GM12878 (cell line): Measurements from ENCODE around the gene HLA-A. TPM values are rescaled to one million over a fixed set of nuclear protein-coding genes. Genes with fewer than 3 reads are reported as not detected.

Source experiments
- ATAC-seq: fragments of 200-7000 bp; cut with Tn5 transposase; 3 replicates; pipeline ENCODE4 v1.9.1; 2020; ENCODE audit warnings: mild to moderate bottlenecking, moderate library complexity
- BruUV-seq: library from RNA; stranded (reverse); fragments of 400-500 nt; replicated peaks from 2 replicates; lab custom pipeline; 2021; lab: Mats Ljungman, UMichigan
- CTCF ChIA-PET: fragments of 300-600 bp; sonication (Branson Sonifier 250); formaldehyde crosslinking; extraction: SDS; loops from one replicate; lab custom pipeline; 2021; ENCODE audit warnings: inconsistent platforms; lab: Yijun Ruan, JAX
- POLR2A ChIA-PET: fragments of 350-600 bp; formaldehyde crosslinking; extraction: SDS; loops from one replicate; lab custom pipeline; 2021; ENCODE audit warnings: inconsistent platforms; lab: Charles Lee
- RAD21 ChIA-PET: fragments of 300-600 bp; sonication (Branson Sonifier 250); formaldehyde crosslinking; loops from one replicate; lab custom pipeline; 2023; ENCODE audit warnings: antibody characterized with exemption; ENCODE audit not compliant: unreplicated experiment; lab: Charles Lee
- SMC1A ChIA-PET: fragments of 300-600 bp; sonication (Branson Sonifier 250); formaldehyde crosslinking; loops from one replicate; lab custom pipeline; 2023; ENCODE audit not compliant: unreplicated experiment, uncharacterized antibody; lab: Charles Lee
- DNase-seq: peaks from one replicate; pipeline ENCODE4 v3.0.0-alpha.2; 2011; ENCODE audit warnings: low read depth, low spot score
- FAIRE-seq: peaks from 3 replicates; lab custom pipeline; 2011; peaks lifted over from hg19 to GRCh38; lab: Jason Lieb, UNC
- H2AFZ ChIP-seq: 2 replicates; pipeline ENCODE4 v1.6.0; 2011; ENCODE audit warnings: low read depth, low read length, control low read depth; ENCODE audit not compliant: control insufficient read depth
- H3K27ac ChIP-seq: 2 replicates; pipeline ENCODE4 v1.5.1; 2011; ENCODE audit warnings: control low read depth; ENCODE audit not compliant: control insufficient read depth, insufficient read depth
- H3K27me3 ChIP-seq, 2 experiments: replicated peaks in 1 of 2; 2 replicates each; pipeline versions ENCODE4 v1.6.0 to v1.6.1; 2011; ENCODE audit warnings: low read length in 1 of 2; ENCODE audit not compliant: control insufficient read depth in 2 of 2, insufficient read depth in 2 of 2
- H3K36me3 ChIP-seq, 2 experiments: 2 replicates each; pipeline ENCODE4 v1.5.1; 2011; ENCODE audit warnings: low read length in 1 of 2; ENCODE audit not compliant: control insufficient read depth in 2 of 2, insufficient read depth in 2 of 2
- H3K4me1 ChIP-seq: 2 replicates; pipeline ENCODE4 v1.6.1; 2011; ENCODE audit warnings: mild to moderate bottlenecking, low read length, moderate library complexity, mixed read lengths; ENCODE audit not compliant: control insufficient read depth, insufficient read depth
- H3K4me2 ChIP-seq: 2 replicates; pipeline ENCODE4 v1.6.0; 2011; ENCODE audit warnings: control low read depth; ENCODE audit not compliant: control insufficient read depth, insufficient read depth
- H3K4me3 ChIP-seq: fragments of 200-600 bp; sonication (generic); 2 replicates; pipeline ENCODE4 v1.5.1; 2016
- H3K79me2 ChIP-seq: 2 replicates; pipeline ENCODE4 v1.6.0; 2011; ENCODE audit warnings: low read length; ENCODE audit not compliant: control insufficient read depth, insufficient read depth
- H3K9ac ChIP-seq: 2 replicates; pipeline ENCODE4 v1.8.0; 2011; ENCODE audit warnings: low read length, control low read depth, mixed read lengths; ENCODE audit not compliant: control insufficient read depth, insufficient read depth
- H3K9me3 ChIP-seq: replicated peaks from 3 replicates; pipeline ENCODE4 v1.5.1; 2011; ENCODE audit warnings: mild to moderate bottlenecking, low read length; ENCODE audit not compliant: control insufficient read depth, insufficient read depth
- H4K20me1 ChIP-seq: 2 replicates; pipeline ENCODE4 v1.6.0; 2011; ENCODE audit not compliant: control insufficient read depth, insufficient read depth
- KAT2A ChIP-seq: conservative IDR thresholded peaks from 2 replicates; pipeline ENCODE4 v1.6.1; 2011; ENCODE audit warnings: low read depth, low read length; ENCODE audit not compliant: control insufficient read depth
- WGBS: methylation state at CpG from one replicate; pipeline ENCODE4 v1.1.6; 2016; ENCODE audit warnings: low lambda C conversion rate; ENCODE audit not compliant: insufficient replicate concordance, insufficient coverage; ENCODE audit errors: missing lambda C conversion rate; 5-methylcytosine and 5-hydroxymethylcytosine counted together
- in situ Hi-C: fragments of 300-500 bp; cut with MboI; formaldehyde crosslinking; loops from 9 replicates; pipeline ENCODE4 v1.14.3; 2018; ENCODE audit warnings: mixed read lengths
- intact Hi-C: fragments of 100-400 bp; cut with micrococcal nuclease; formaldehyde crosslinking; loops from one replicate; pipeline ENCODE4 v1.14.2; 2022; ENCODE audit not compliant: unreplicated experiment
- polyA plus RNA-seq, 11 experiments: library from polyadenylated mRNA; depleted of rRNA in 4 of 11; unstranded in 6 of 11; stranded (reverse) in 5 of 11; fragments of >200 nt; fragmentation: Nextera tagmentation in 4 of 11; fragmentation: Illumina TruSeq in 1 of 11; extraction: Ambion mirVana in 4 of 11; extraction: Trizol in 1 of 11; gene quantifications; 1 replicate in 1 of 11; 2 replicates in 10 of 11; pipeline versions ENCODE4 v1.2.1 to v1.2.3, GENCODE V29; 2011 to 2016; ENCODE audit warnings: inconsistent platforms in 2 of 11, missing spikeins in 2 of 11, low read depth in 1 of 11
- total RNA-seq, 4 experiments: library from RNA; depleted of rRNA in 3 of 4; stranded (reverse); fragments of >200 nt in 3 of 4; fragmentation: Illumina TruSeq in 1 of 4; extraction: Trizol in 1 of 4; gene quantifications; 2 replicates each; pipeline versions ENCODE4 v1.2.1 to v1.2.3, GENCODE V29; 2013 to 2021
- TF ChIP-seq, protein P1 (sequence below): fragments of 450-650 bp; IDR thresholded peaks from 2 replicates; pipeline ENCODE4 v1.6.1; 2016; ENCODE audit warnings: mild to moderate bottlenecking

The HLA-A gene
- total and polyA plus RNA-seq, 10 of the 15 experiments (the other 5 are each of a cell fraction or from before 2014, with no cell fraction given) = 129 to 1,155 (median 749) TPM

DNA sequence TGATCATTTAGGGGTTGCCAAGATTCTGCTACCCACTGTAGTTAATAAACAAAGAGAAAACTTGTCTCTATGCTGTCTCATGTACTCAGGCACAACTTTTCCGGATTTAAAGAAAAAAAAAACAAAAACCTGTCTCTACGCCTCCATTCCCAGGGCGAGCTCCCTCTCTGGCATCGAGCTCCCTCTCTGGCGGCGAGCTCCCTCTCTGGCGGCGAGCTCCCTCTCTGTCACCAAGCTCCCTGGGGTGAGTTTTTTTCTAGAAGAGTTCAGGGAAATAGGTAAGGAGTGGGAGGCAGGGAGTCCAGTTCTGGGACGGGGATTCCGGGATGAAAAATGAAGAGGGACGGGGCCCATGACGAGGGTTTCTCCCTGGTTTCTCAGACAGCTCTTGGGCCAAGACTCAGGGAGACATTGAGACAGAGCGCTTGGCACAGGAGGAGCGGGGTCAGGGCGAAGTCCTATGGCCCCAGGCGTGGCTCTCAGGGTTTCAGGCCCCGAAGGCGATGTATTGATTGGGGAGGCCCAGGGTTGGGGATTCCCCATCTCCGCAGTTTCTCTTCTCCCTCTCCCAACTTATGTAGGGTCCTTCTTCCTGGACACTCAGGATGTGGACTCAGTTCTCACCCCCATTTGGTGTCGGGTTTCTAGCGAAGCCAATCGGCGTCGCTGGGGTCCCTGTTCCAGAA is 16.5 kb upstream of the HLA-A start:
- H3K27me3 ChIP-seq = no peaks in the 10 kb centered on the region
- no peaks in the 10 kb centered on the region for H3K9me3 ChIP-seq
- RAD21 ChIA-PET = interaction anchor here (1.9 kb wide), 1 partner anchor 39 kb away, joined by 4 read pairs; no protein-coding TSS in a partner anchor
- H3K4me1 ChIP-seq = no peaks in the 10 kb centered on the region; the same call in 1 of the 2 replicates
- ATAC-seq = peak; percentile 35
- TF ChIP-seq, protein P1, sequence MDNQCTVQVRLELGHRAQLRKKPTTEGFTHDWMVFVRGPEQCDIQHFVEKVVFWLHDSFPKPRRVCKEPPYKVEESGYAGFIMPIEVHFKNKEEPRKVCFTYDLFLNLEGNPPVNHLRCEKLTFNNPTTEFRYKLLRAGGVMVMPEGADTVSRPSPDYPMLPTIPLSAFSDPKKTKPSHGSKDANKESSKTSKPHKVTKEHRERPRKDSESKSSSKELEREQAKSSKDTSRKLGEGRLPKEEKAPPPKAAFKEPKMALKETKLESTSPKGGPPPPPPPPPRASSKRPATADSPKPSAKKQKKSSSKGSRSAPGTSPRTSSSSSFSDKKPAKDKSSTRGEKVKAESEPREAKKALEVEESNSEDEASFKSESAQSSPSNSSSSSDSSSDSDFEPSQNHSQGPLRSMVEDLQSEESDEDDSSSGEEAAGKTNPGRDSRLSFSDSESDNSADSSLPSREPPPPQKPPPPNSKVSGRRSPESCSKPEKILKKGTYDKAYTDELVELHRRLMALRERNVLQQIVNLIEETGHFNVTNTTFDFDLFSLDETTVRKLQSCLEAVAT = peak; percentile 70
- TF ChIP-seq KAT2A = no peak
- in situ Hi-C loops (no loop called here), intact Hi-C loops (no loop called here)
- H2AFZ ChIP-seq = peak overlapping the region; percentile 75
- peak overlapping the region; percentile 72; the same call in 1 of the 2 replicates for H3K4me3 ChIP-seq
- 31% methylated on average over 18 of the region's 24 CpGs for WGBS
- no peaks in the 10 kb centered on the region for H3K36me3 ChIP-seq
- H3K4me2 ChIP-seq = peak overlapping the region; percentile 95
- H3K9ac ChIP-seq = peak overlapping the region; percentile 89
- FAIRE-seq = no peak
- CTCF ChIA-PET = no interaction called here
- DNase-seq = no peak
- H4K20me1 ChIP-seq = no peaks in the 10 kb centered on the region
- peaks cover 7% of the 10 kb centered on the region for H3K79me2 ChIP-seq
- no TSS peak for BruUV-seq
- peak overlapping the region; percentile 88 for H3K27ac ChIP-seq
- SMC1A ChIA-PET = interaction anchor here (1.0 kb wide), 1 partner anchor 16 kb away, joined by 3 read pairs; the partner anchor contains the start of gene HLA-A
- POLR2A ChIA-PET = interaction anchor here (0.8 to 1.9 kb wide), 3 partner anchors 15 to 41 kb away, joined by 3 to 4 read pairs (median 3); no protein-coding TSS in a partner anchor
